ENCODE results near the gene PRIMPOL. TPM values are rescaled to one million over a fixed set of nuclear protein-coding genes. Genes with fewer than 3 reads are reported as not detected.

PRIMPOL gene
- total RNA-seq, 1 donor from 2014 or later = 12.8 TPM

- Mint-ChIP-seq H3K27me3 (ENCODE audit: unreplicated experiment) (peaks cover 6% of the 10 kb centered on the region), H3K36me3 (ENCODE audit: unreplicated experiment) (no peaks in the 10 kb centered on the region), H3K4me3 (ENCODE audit: unreplicated experiment) (no peak overlapping the region), H3K27ac (ENCODE audit: unreplicated experiment) (no peak overlapping the region), H3K9me3 (ENCODE audit: unreplicated experiment) (peaks cover 2% of the 10 kb centered on the region), H3K4me1 (ENCODE audit: low read depth, unreplicated experiment) (no peaks in the 10 kb centered on the region)
- TF ChIP-seq CTCF (IDR thresholded peaks at IDR 0.05; ENCODE audit: partially characterized antibody, unreplicated experiment) = no peak
- no peak for DNase-seq
Observed at GRCh38 chr4:184675821-184676492, 26.4 kb downstream of the PRIMPOL start.

GRCh38 chr4:184680698-184681097 lies 31.2 kb downstream of the PRIMPOL start:
- H3K4me1 Mint-ChIP-seq (ENCODE audit: low read depth, unreplicated experiment) = no peaks in the 10 kb centered on the region
- H3K27me3 Mint-ChIP-seq (ENCODE audit: unreplicated experiment) = peaks cover 2% of the 10 kb centered on the region
- H3K27ac Mint-ChIP-seq (ENCODE audit: unreplicated experiment) = no peak overlapping the region
- TF ChIP-seq CTCF (IDR thresholded peaks at IDR 0.05; ENCODE audit: partially characterized antibody, unreplicated experiment) = no peak
- no peak overlapping the region for H3K4me3 Mint-ChIP-seq (ENCODE audit: unreplicated experiment)
- DNase-seq = no peak
- H3K9me3 Mint-ChIP-seq (ENCODE audit: unreplicated experiment) = no peaks in the 10 kb centered on the region
- no peaks in the 10 kb centered on the region for H3K36me3 Mint-ChIP-seq (ENCODE audit: unreplicated experiment)

GRCh38 chr4:184681916-184682315 lies 32.4 kb downstream of the PRIMPOL start:
- no peak overlapping the region for H3K27ac Mint-ChIP-seq (ENCODE audit: unreplicated experiment)
- DNase-seq = no peak
- TF ChIP-seq CTCF (IDR thresholded peaks at IDR 0.05; ENCODE audit: partially characterized antibody, unreplicated experiment) = no peak
- H3K4me3 Mint-ChIP-seq (ENCODE audit: unreplicated experiment) = no peak overlapping the region
- H3K4me1 Mint-ChIP-seq (ENCODE audit: low read depth, unreplicated experiment) = no peaks in the 10 kb centered on the region
- no peaks in the 10 kb centered on the region for H3K9me3 Mint-ChIP-seq (ENCODE audit: unreplicated experiment)
- H3K27me3 Mint-ChIP-seq (ENCODE audit: unreplicated experiment) = peaks cover 2% of the 10 kb centered on the region
- no peaks in the 10 kb centered on the region for H3K36me3 Mint-ChIP-seq (ENCODE audit: unreplicated experiment)

GRCh38 chr4:184684491-184685189 lies 35.1 kb downstream of the PRIMPOL start:
- TF ChIP-seq CTCF (IDR thresholded peaks at IDR 0.05; ENCODE audit: partially characterized antibody, unreplicated experiment) = no peak
- Mint-ChIP-seq H3K36me3 (ENCODE audit: unreplicated experiment) (no peaks in the 10 kb centered on the region), H3K27ac (ENCODE audit: unreplicated experiment) (no peak overlapping the region), H3K9me3 (ENCODE audit: unreplicated experiment) (no peaks in the 10 kb centered on the region), H3K27me3 (ENCODE audit: unreplicated experiment) (peaks cover 2% of the 10 kb centered on the region), H3K4me1 (ENCODE audit: low read depth, unreplicated experiment) (no peaks in the 10 kb centered on the region), H3K4me3 (ENCODE audit: unreplicated experiment) (no peak overlapping the region)
- no peak for DNase-seq

- Mint-ChIP-seq H3K36me3 (ENCODE audit: unreplicated experiment) (no peaks in the 10 kb centered on the region), H3K4me1 (ENCODE audit: low read depth, unreplicated experiment) (no peaks in the 10 kb centered on the region), H3K9me3 (ENCODE audit: unreplicated experiment) (no peaks in the 10 kb centered on the region), H3K27ac (ENCODE audit: unreplicated experiment) (no peak overlapping the region), H3K4me3 (ENCODE audit: unreplicated experiment) (no peak overlapping the region), H3K27me3 (ENCODE audit: unreplicated experiment) (no peaks in the 10 kb centered on the region)
- DNase-seq = no peak
- TF ChIP-seq CTCF (IDR thresholded peaks at IDR 0.05; ENCODE audit: partially characterized antibody, unreplicated experiment) = no peak
Observed at GRCh38 chr4:184688005-184688404, 38.5 kb downstream of the PRIMPOL start.

Measured in glutamatergic neuron (in vitro differentiated cells).